ENCODE measurements around the gene STOX2.

The STOX2 gene

DNA sequence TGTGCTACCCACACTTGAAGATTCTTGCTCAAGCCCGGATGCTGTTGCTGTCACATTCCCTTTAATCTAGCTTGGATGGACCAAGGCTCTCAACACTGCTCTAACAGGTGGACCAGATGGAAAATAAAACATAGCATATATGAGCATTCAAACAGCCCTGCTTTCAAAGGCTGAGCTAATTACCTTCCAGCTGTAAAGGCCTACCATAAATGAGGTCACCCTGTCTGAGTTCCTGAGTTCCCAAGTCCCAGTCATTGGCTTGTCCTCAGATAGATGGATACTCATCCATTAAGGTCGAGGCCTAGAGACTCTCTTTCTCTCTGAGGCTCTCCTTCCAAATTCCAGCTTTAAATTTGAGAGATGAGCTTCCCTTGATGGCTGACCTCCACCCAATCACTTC lies 147.5 kb downstream of the STOX2 start:
- TF ChIP-seq ZFX (IDR thresholded peaks at IDR 0.05), result no peak
- TF ChIP-seq, protein P1, sequence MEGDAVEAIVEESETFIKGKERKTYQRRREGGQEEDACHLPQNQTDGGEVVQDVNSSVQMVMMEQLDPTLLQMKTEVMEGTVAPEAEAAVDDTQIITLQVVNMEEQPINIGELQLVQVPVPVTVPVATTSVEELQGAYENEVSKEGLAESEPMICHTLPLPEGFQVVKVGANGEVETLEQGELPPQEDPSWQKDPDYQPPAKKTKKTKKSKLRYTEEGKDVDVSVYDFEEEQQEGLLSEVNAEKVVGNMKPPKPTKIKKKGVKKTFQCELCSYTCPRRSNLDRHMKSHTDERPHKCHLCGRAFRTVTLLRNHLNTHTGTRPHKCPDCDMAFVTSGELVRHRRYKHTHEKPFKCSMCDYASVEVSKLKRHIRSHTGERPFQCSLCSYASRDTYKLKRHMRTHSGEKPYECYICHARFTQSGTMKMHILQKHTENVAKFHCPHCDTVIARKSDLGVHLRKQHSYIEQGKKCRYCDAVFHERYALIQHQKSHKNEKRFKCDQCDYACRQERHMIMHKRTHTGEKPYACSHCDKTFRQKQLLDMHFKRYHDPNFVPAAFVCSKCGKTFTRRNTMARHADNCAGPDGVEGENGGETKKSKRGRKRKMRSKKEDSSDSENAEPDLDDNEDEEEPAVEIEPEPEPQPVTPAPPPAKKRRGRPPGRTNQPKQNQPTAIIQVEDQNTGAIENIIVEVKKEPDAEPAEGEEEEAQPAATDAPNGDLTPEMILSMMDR (conservative IDR thresholded peaks at IDR 0.05), result no peak
- no peak overlapping the region for H3K27ac ChIP-seq

DNA sequence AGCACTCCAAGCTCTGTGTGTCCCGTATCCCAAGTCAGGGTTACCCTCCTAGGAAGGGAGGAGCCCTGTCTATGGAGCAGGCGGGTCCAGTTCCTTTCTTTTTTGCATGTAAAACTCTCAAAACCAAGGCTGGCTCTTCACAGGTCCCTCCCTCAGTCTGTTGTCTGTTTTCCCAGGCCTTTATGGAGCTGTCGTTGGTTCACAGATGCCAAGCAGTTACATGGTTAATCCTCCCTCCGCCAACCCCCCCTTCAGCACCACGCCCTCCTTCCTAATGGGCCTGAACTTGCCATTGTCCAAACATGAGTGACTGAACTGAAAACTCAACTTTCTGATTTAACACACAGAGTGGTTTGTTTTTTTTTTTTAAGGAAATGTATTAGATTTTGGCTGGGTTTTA lies 148.3 kb downstream of the STOX2 start:
- no peak overlapping the region for H3K27ac ChIP-seq
- TF ChIP-seq, protein P1 (conservative IDR thresholded peaks at IDR 0.05), result no peak
- no peak for TF ChIP-seq ZFX (IDR thresholded peaks at IDR 0.05)

DNA sequence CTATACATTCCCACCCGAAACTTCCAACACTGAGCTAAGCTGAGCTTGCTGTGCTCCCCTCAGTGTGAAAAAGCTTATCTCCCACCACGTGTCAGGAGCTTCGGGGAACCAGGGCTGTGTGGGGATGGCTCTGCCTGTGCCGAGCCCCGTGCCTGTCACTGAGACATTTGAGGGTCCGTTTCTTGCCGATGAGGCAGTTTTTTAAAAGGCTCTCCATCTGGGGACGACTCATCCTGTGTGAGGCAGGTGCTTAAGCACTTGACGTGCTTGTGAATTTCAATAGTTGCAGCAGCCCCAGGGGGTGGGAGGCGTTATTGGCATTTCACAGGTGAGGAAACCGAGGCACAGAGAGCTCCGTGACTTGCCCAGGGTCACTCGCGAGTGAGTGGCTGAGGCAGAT lies 151.8 kb downstream of the STOX2 start:
- TF ChIP-seq, protein P1 (conservative IDR thresholded peaks at IDR 0.05), result no peak
- no peak for TF ChIP-seq ZFX (IDR thresholded peaks at IDR 0.05)

DNA sequence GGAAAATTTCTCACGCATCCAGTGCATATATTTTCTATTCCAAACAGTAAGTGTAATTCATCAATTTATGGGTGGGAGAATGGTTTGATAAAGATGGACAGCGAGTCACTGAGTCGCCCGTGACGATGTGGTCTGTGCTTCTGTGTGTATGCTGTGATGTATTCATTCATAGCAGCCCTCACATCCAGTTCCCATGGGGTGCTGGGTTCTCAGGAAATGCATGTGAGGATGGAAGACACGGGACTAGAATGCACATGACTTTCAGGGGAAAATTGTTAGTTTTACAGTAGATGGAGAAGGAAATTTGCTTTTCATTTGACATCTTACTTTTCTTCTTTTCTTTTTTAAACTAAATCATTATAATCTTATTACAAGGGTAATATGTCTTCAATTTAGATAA lies 152.9 kb downstream of the STOX2 start:
- no peak for TF ChIP-seq ZFX (IDR thresholded peaks at IDR 0.05)
- TF ChIP-seq, protein P1 (conservative IDR thresholded peaks at IDR 0.05), result no peak
- no peak overlapping the region for H3K27ac ChIP-seq

More for the DNA sequence above, 151.8 kb downstream of the STOX2 start:
- H3K27ac ChIP-seq, result no peak overlapping the region

DNA sequence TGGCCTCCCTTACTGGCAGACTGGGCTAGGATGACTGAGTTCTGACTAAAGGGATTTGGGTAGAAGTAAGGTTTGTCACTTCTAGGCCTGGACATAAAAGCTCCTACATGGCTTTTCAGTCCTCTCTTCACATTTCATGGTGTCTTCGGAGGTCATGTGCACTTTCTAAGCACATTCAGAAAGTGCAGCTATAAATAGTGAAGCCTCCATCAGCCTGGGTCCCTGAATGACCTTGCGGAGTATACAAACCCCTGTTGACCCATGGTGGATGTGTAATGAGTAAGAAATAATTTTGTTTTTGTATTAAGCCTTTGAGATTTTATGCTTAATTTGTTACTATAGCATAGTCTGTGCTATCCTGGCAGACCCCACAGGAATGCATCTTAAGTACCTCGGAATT lies 154.0 kb downstream of the STOX2 start:
- H3K27ac ChIP-seq, result no peak overlapping the region
- no peak for TF ChIP-seq ZFX (IDR thresholded peaks at IDR 0.05)
- TF ChIP-seq, protein P1 (conservative IDR thresholded peaks at IDR 0.05), result no peak

DNA sequence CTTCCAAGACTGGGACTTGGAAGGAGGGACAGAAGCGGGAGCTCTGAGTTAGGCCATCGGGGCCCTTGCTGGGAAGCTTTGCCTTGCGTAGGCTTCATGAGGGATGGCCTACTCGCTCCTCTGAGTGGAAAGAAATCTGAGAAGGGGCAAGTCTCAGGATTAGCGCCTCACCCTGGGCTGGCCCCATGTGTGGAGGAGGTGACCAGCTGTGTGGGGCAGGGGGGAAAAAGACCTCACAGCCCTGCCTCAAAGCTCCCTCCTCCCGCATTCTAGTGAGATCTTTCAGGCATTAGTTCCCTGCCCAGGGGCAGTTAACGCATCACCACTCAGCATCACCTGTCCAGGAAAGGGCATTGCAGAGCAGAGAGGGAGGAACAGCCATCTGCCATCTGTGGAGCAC lies 156.5 kb downstream of the STOX2 start:
- H3K27ac ChIP-seq, result no peak overlapping the region
- TF ChIP-seq ZFX (IDR thresholded peaks at IDR 0.05), result no peak
- TF ChIP-seq, protein P1 (conservative IDR thresholded peaks at IDR 0.05), result no peak

DNA sequence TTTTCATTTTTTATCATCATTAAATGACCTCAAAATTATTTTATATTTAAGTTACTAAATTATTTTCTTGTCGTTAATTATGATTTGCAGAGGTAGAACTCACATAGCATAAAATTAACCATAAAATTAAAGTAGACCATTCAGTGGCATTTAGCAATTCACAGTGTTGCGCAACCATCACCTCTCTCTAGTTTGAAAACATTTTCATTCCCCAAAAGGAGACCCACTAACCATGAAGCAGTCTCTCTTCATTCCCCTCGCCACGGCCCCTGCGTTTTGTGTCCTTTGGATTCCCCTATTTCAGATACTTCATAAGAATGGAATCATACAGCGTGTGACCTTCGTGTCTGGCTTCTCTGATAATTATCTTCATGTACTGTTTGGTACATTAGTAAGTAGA lies 157.7 kb downstream of the STOX2 start:
- TF ChIP-seq, protein P1 (conservative IDR thresholded peaks at IDR 0.05), result no peak
- TF ChIP-seq ZFX (IDR thresholded peaks at IDR 0.05), result no peak
- no peak overlapping the region for H3K27ac ChIP-seq

Measured in C4-2B (cell line).